GM21786 (cell line): Measurements from ENCODE around the gene VWCE.

ENCODE experiments used
- ATAC-seq: cut with Tn5 transposase; IDR thresholded peaks from one replicate; pipeline ENCODE4 v1.9.1; 2021; ENCODE audit not compliant: unreplicated experiment

VWCE gene

GRCh38 chr11:61294717-61295595 is at the start of gene VWCE:
Gene VWCE (minus strand): TSS chr11:61295316. CDS start chr11:61295037, 279 bp downstream.
- ATAC-seq: peak; percentile 66

DNA sequence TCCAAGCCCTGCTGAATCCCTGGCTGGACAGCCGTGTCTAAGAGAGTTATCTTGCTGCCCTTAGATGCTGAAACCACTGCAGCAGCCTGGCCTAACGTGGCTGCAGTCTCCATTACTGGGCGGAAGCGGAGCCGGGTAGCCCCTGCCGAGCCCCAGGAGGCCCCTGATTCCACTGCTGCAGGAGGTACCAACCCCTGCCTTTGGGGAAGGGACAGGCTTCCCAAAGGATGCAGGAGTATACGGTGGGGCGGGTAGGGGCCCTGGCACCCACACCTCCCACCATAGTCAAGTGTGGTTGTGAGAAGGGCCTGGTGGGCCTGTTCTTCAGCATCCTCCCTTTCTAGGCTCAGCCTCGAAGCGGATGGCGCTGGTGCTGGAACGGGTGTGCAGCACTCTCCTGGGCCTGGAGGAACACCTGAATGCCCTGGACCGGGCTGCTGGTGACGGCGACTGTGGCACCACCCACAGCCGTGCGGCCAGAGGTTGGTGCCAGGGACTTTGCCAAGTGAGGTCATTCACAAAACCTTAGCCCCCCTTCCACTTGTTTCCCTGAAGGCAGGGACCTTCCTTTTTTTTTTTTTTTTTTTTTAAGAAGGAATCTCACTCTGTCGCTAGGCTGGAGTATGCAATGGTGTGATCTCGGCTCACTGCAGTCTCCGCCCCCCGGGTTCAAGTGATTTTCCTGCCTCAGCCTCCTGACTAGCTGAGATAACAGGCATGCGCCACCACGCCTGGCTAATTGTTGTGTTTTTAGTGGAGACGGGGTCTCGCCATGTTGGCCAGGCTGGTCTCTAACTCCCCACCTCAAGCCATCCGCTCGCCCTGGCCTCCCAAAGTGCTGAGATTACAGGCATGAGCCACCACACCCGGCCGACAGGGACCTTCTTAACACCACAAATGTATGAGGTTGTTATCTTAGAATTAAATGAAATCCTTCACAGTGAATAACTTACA is 49.0 kb upstream of the VWCE start:
- no peak for ATAC-seq

DNA sequence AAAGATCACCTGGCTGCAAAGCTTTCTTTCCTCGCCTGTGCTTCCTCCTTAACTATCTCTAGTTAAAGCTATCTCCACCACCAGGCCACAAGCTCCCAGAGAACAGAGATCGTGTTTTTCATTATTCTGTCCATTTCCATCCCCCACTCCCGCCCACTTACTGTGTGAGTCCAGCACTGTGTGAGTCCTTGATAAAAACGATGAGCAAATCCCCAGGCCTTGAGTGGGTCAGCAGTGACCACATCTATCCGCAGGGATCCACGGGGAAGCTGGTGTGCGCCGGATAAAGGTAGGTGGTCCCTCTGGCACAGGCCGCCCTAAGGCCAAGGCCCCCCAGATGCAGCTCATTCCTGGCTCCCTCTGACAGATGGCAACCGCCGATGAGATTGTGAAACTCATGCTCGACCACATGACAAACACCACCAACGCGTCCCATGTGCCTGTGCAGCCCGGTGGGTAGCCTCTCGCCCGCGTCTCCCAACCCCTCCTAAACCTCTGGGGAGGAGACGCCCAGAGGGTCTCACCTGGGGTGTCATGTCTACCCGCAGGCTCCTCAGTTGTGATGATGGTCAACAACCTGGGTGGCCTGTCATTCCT is 47.2 kb upstream of the VWCE start:
- no peak for ATAC-seq

GRCh38 chr11:61341706-61342105 is 46.6 kb upstream of the VWCE start:
- ATAC-seq: no peak

DNA sequence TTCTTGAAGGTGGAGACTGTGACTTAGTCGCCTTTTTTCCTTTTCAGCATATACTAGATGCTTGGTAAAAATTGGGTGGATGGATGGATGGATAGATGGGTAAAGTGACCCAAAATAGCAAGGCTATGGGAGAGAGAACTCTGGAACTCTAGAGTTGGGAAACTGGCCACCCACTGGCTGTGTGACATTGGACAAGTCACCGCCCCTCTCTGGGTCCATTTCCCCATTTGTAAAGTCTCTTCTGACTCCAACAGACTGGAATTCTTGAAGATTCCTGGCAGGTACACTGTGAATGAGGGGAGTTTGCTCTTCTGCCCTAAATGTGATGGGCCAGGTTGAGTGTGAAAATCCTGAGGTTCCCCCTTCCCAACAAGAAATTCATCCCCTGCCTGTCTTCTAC is 45.9 kb upstream of the VWCE start:
- no peak for ATAC-seq

DNA sequence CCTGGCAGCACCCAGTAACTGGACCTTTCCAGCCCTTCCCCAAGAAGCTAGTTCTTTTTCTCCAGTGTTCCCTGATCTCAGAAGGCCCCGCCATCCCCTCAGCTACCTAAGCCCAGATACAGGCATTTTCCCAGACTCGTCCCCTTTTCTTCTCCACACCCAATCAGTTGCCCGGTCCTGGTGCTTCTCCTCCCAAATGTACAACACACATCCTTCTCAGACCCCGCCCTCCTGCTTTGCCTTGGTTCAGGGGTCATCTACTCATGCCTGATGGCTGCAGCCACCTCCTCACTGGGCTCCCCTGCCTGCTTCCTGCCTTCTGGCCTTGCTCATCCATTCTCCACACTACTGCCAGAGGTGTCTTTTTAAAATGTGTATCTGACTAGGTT is 44.4 kb upstream of the VWCE start:
- no peak for ATAC-seq

GRCh38 chr11:61338783-61339489 is 43.8 kb upstream of the VWCE start:
- ATAC-seq: no peak

GRCh38 chr11:61337706-61338470 is 42.8 kb upstream of the VWCE start:
- ATAC-seq: no peak

DNA sequence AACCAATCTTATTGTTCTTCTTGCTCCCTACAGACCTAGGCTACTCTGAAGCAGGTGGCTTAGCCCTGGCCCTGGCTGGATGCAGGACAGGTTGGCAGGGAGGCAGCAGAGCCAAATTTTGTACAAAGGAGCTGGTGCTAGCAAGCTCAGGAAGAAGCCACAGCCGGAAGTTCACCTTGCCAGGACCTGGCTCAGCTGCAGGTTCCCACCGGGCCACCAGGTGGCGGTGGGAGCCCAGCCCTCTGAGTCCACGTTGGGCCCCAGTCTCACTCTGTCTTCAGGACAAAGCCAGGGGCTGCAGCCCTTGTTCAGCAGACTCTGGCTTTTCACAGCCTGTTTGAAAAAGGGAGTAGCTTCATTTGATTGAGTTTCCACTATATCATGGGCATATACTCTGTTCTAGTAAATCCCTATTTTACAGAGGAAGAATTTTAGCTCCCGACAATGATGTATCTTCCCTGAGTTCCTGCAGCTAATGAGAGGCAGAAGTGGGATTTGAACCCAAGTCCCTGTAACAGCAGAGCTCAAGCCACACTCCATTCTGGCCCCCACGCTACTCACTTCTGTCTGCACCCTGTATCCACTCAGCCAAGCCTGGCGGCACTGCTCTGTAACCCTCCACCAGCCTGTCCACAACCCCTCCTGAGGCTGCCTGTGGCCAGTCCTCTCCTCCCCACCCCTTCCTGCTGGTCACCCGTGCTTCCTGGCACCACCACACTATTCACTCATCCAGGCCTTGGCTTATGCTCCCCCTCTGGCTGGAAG is 41.2 kb upstream of the VWCE start:
- ATAC-seq: peak; percentile 46

DNA sequence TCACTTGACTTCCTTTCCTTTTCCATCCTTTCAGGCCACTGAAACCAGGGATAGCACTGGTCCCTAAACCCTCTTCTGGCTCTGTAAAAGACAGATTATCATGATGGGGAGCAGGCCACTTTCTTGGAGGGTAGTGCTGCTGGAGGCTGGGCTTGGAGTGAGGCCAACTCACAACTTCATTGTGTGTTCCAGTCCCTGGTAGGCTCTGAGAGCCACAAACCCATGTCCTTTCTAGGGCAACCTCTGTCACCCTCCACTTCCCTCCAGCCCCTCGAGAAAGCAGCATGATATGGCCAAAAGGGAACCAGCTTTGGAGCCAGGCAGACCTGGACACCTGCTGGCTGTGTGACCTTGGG is 40.2 kb upstream of the VWCE start:
- no peak for ATAC-seq

DNA sequence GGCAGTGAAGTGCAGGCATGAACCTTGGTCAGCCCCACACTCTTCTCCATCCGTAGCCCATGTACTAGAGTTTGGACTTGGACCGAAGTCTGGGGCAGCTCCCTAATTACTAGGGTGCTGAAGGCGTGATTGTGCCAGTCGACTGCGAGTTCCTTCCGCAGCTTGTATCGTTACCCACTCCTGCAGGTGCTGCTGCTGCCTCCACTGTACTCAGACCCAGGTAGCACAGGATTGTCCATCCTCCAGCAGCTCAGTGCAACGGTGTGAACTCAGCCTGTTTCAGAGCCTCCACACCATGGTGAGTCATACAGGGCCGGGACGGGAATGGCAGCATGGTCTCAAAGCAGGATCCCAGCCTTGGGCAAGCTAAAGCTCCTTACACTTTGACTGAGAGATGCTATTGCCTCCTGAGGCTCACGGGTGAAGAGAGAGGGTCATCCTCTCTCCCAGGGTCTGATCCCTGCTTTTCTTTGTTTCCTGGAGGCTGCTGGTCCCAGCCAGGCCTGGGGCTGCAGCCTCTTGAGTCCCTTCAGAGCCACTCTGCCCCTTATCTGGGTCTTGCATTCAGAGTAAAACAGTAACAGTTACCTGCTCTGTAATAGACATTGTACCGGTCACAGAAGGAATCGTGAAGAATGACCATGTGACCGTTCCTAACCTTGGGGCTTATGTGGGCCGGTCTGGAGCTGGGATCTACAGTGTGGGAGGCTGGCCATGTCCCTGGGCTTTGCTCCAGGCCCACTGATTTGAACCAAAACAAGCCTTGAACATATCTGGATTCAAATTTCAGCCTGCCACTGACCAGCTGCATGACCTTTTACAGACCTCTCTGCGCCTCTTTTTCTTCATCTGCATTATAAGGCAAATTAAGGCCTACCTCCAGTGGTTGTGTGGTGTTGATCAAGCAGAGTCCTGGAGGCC is 39.6 kb upstream of the VWCE start:
- no peak for ATAC-seq

- no peak for ATAC-seq
Measured at GRCh38 chr11:61333550-61334433, 38.7 kb upstream of the VWCE start.

DNA sequence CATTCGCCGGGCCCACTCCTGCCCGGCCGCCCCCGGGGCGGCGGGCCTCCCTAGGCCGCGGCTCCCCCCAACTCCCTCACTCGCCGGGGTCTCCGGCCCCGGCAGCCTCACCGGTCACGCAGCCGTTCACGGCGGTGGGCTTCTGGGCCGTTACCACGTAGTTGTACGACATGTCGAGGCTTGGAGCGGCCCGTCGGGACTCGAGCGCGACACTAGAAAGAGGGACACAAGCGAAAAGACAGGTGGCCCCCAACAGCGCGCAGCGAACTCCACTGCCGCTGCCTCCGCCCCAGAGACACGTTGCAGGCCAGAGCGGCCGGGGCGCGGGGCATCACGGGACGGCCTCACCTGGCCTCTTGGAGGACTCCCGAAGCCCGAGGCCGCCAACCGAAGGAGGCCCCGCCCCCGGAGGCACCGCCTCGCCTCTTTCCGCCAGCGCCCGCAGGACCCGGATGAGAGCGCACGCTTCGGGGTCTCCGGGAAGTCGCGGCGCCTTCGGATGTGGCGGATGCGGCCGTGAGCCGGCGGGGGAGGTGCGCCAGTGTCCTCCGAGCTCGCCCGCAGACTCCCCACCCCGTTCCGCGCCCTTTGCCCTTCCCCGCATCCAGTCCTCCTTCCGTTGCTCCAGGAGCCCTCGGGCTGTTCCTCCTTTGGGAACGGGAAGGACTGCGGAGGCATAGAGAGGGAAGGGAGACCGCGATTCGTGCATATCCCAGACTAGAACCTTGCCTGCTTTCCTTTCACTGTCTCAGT is 37.9 kb upstream of the VWCE start, which contains the start of the genes DDB1 and TKFC:
Gene DDB1 (minus strand): TSS at position 309 of the 753 bp plus-strand sequence. CDS start 137 bp downstream, at position 172.
Gene TKFC (plus strand): TSS at position 432 of the 753 bp plus-strand sequence. CDS start 1,501 bp downstream, outside the sequence.
- ATAC-seq: peak; percentile 89

DNA sequence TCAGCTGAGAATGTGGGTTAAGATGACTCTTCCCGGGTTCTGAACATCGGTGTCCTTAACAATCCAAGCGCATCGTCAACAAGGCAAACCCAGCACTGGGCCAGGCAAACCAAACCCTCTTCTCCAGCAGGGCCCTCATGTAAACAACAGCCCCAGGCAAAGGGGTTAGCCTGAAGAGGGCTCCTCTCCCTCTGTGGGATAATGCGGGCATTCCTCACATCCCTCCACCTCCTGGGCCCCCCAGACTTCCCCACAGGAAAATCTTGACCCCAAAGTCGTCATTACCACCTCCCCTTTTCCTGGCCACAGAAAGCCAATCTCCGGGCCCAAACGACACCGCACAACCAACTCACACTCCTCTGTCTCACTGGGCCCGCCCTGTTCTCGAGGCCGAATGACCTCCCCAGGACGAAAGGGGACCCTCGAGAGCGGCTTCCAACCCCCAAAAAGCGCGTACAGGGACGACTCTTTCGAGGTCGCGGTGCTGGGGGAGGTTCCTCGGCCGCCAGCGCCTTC is 37.2 kb upstream of the VWCE start:
- no peak for ATAC-seq

DNA sequence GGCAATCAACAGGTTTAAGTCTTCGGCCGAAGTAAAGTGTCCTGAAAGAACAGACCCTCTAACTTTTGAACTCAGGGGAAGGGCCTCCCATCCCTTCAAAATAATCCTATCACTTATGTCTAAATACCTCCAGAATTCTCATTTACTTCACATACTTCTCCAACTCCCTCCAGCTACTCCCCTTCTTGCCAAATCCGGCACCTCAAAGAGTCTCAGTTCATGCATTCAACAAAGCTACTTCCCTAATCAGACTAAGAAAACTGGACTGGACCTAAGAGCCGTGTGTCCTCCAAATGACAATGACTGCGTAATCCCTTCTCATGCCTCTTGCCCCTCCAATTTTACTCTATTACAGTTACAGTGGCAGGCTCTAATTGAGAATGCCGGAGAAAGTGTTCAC is 36.5 kb upstream of the VWCE start:
- ATAC-seq: no peak

DNA sequence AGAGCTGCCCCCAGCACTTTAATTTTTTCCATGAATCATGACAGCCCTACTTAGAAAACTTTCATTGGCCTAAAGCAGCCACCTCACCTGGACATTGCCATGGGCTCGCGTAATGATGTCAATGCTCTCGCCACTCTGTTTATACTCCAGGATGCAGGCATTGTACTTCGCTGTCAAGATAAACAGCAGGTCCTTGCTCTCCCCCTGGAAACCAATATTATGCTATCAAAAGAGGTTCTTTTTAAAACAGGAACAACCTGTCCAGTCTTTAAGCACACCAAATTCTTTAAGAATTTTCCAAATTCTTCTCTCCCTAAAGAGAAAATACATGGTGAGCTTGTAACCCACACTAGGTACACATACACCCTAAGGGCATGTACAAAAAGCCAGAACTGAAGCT is 34.8 kb upstream of the VWCE start:
- no peak for ATAC-seq
